Endothelial cell of umbilical vein (primary cell): ENCODE measurements around the gene MISP3.

ENCODE experiments used
- CTCF ChIP-seq, 2 donors: IDR thresholded peaks; 1 replicate in 1 of 2; 2 replicates in 1 of 2; pipeline ENCODE4 v1.5.1; 2011; ENCODE audit warnings: low read length in 2 of 2, mild to moderate bottlenecking in 2 of 2, moderate library complexity in 2 of 2, control low read depth in 1 of 2, inconsistent platforms in 1 of 2, low read depth in 1 of 2; ENCODE audit not compliant: insufficient read depth in 1 of 2; ENCODE audit errors: extremely low read depth in 1 of 2
- EZH2 ChIP-seq: IDR thresholded peaks from 2 replicates; pipeline ENCODE4 v1.6.1; 2012; ENCODE audit warnings: borderline replicate concordance, low read depth, mild to moderate bottlenecking, moderate library complexity, low read length, inconsistent platforms; ENCODE audit not compliant: severe bottlenecking
- FOS ChIP-seq: IDR thresholded peaks from 2 replicates; pipeline ENCODE4 v1.6.1; 2011; ENCODE audit warnings: mild to moderate bottlenecking, low read length, moderate library complexity, borderline replicate concordance; ENCODE audit not compliant: insufficient read depth
- POLR2A ChIP-seq: IDR thresholded peaks from 2 replicates; pipeline ENCODE4 v1.6.1; 2012; ENCODE audit warnings: low read depth, mild to moderate bottlenecking, control low read depth, low read length
- POLR2AphosphoS5 ChIP-seq: IDR thresholded peaks from 2 replicates; pipeline ENCODE4 v1.6.1; 2012; ENCODE audit warnings: low read depth, mild to moderate bottlenecking, control low read depth, low read length, moderate library complexity; ENCODE audit not compliant: insufficient read depth
- TF ChIP-seq, protein P1 (sequence below): IDR thresholded peaks from 2 replicates; pipeline ENCODE4 v1.6.1; 2011; ENCODE audit not compliant: insufficient read depth, insufficient read length

GRCh38 chr19:14061751-14062557 lies 10.6 kb upstream of the MISP3 start, which contains the start of gene PALM3:
- TF ChIP-seq CTCF (IDR thresholded peaks at IDR 0.05; ENCODE audit: extremely low read depth in 1 of 2, insufficient read depth in 1 of 2, low read depth in 1 of 2, low read length in 2 of 2) (no peak), EZH2 (no peak), FOS (no peak), POLR2A (no peak), POLR2AphosphoS5 (no peak)
- TF ChIP-seq, protein P1, sequence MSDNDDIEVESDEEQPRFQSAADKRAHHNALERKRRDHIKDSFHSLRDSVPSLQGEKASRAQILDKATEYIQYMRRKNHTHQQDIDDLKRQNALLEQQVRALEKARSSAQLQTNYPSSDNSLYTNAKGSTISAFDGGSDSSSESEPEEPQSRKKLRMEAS, result no peak
